ENCODE measurements around the gene AIFM2. TPM values are rescaled to one million over a fixed set of nuclear protein-coding genes. Genes with fewer than 3 reads are reported as not detected.

Gene AIFM2
- total RNA-seq, 1 experiment from 2014 or later, result 0.78 TPM

DNA sequence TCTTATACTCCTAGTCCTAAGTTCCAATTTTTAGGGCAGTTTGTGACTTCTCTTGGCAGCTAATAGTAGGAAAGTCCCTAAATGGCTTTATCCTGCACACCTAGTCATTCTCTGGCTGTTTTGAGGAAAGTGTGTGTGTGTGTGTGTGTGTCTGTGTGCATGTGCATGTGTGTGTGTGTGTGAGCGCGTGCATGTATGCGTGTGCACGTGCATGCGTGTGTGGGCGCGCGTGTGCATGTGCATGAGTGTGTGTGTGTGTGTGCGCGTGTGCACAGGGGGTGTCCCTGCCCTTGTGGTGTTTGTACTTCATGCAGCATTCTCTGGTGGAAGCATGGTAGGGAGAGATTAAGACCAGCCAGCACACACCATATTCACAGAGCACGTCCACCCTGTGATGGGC is 61.8 kb downstream of the AIFM2 start:
- in situ Hi-C loops (cut with HindIII; ENCODE audit: low sequenced_read_pairs), result no loop called here
- DNase-seq (ENCODE audit: low spot score), result no peak

DNA sequence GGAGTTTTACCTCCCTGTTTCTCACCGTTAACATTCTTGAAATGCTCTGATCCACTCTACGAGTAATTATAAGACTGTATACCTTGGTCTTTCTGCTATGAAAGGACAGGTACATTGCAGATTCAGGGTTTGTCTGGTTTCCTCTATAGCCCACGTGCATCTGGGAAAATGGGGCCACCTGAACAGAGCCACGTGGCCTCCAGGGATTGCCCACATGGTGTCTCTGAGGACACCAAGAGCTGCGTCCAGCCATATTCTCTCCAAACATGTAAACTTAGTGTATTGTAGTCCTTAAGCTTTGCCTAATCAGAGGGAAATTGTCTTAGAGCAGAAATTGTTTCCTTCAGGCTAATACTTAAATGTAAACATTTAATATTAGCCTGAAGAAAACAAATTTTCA is 63.3 kb downstream of the AIFM2 start:
- DNase-seq (ENCODE audit: low spot score), result no peak
- in situ Hi-C loops (cut with HindIII; ENCODE audit: low sequenced_read_pairs), result no loop called here

DNA sequence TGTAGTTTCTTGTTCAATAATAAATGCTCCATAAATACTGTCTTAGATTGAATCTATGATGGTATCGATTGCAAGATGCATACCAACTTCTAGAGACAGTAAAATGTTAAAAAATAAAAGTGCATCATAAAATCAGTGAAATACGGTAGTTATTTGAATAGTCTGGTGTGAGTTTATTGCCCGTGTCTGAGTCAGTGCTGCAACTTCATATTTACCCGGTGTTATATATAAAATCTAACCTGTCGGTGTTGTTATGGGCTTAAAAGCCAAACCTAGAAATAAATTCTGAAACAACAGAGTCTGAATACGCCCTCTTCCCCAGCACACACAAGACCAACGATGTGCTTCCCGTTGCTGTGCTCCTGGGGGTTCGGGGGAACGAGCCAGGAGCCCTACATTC is 63.7 kb downstream of the AIFM2 start:
- in situ Hi-C loops (cut with HindIII; ENCODE audit: low sequenced_read_pairs), result no loop called here
- no peak for DNase-seq (ENCODE audit: low spot score)

GRCh38 chr10:70067586-70067985 is 65.0 kb downstream of the AIFM2 start:
- in situ Hi-C loops (cut with HindIII; ENCODE audit: low sequenced_read_pairs), result no loop called here
- DNase-seq (ENCODE audit: low spot score), result no peak

DNA sequence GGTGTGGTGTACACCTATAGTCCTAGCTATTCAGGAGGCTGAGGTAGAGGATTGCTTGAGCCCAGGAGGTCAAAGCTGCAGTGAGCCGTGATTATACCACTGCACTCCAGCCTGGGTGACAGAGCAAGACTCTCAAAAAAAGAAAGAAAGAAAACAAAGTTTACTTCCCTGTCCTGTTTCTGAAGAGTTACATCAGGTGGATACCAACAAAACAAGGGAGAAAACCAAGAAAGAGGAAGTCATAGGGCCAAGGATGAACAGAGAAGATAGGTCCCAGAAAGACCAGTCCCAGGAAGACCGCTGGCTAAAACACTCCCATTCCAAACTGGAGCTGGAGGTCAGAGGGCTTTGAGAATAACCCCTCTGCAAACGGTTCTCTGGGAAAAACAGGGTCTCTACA is 66.4 kb downstream of the AIFM2 start:
- in situ Hi-C loops (cut with HindIII; ENCODE audit: low sequenced_read_pairs), result no loop called here
- DNase-seq (ENCODE audit: low spot score), result no peak

GRCh38 chr10:70064486-70064885 is 68.1 kb downstream of the AIFM2 start:
- DNase-seq (ENCODE audit: low spot score), result no peak
- in situ Hi-C loops (cut with HindIII; ENCODE audit: low sequenced_read_pairs), result no loop called here

DNA sequence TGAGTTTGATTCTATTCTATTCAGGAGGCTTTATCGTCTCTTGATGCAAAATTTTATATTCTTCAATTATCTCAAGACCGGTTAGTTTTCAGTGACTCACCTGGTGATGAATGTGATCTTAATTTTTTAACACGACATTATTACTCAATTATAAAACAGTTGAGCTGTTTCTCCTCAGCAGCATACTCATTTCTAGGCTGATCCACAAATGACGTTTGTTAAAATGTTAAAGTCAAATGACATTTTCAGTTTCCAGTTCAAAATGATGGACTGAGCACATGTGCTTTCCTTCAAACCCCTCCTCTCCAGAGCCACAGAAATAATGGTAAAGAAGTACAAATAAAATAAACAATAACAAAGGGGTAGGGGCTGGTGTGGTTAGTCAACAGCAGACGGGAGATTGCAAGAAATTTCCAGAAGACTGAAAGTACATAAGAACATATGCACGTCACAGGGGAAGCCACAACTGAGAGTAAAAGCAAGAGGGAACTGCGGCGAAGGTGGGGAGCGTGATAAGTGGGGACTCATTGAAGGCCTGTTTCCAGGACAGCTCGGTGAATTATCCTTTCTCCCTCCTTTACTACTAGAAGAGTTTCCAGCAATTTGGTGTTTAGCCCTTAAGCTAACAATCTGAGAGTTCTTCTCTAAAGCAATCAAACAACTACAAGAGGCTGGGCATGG is 69.1 kb downstream of the AIFM2 start:
- DNase-seq (ENCODE audit: low spot score), result no peak
- in situ Hi-C loops (cut with HindIII; ENCODE audit: low sequenced_read_pairs), result no loop called here

Other genes with a start within 250 kb of the AIFM2 start
- gene MACROH2A2, start 80.0 kb downstream of the AIFM2 start, total RNA-seq (2014; rRNA removed; shearing (Covaris generic)), result 83.1 and 100 TPM in 2 replicates
- 29.9 and 30.4 TPM in 2 replicates for gene TYSND1, start 13.9 kb upstream of the AIFM2 start, total RNA-seq (2014; rRNA removed; shearing (Covaris generic))
- 40.0 and 53.1 TPM in 2 replicates for gene SAR1A, start 37.7 kb upstream of the AIFM2 start, total RNA-seq (2014; rRNA removed; shearing (Covaris generic))
- gene PPA1, start 100.6 kb upstream of the AIFM2 start, total RNA-seq (2014; rRNA removed; shearing (Covaris generic)), result 283 and 317 TPM in 2 replicates
- gene NPFFR1, start 151.2 kb upstream of the AIFM2 start, total RNA-seq (2014; rRNA removed; shearing (Covaris generic)), result not detected in 2 replicates
- 44.8 and 53.2 TPM in 2 replicates for gene LRRC20, start 249.8 kb upstream of the AIFM2 start, total RNA-seq (2014; rRNA removed; shearing (Covaris generic))